NCI-H2081 treated with DMSO at 0.1 percent for 48 hours (cell line): Measurements from ENCODE around the gene MAML3.
A peak's percentile ranks its signal among the peaks of the same experiment; 100 is the strongest.

Experiments
- DNase-seq: peaks from one replicate; lab custom pipeline; 2025; lab: John Stamatoyannopoulos, UW

The MAML3 gene

DNA sequence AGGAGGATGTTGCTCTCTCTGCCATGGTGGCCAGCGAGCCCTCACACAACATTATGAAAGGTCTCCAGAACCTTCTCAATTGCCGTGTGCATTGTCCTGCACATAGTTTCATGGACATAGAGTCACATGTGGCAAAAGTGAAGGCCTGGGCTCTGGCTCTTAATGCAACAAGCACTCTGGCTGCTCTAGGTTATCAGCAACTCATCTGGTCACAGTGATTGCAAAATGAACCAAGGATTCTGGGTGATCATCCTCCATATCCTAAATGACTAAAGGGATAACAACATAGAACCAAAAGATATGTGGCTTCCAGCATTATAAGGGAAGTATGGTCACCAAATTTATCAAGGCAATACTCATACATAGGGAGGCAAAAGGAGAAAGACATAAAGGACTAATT is 313.2 kb downstream of the MAML3 start:
- DNase-seq, result no peak

DNA sequence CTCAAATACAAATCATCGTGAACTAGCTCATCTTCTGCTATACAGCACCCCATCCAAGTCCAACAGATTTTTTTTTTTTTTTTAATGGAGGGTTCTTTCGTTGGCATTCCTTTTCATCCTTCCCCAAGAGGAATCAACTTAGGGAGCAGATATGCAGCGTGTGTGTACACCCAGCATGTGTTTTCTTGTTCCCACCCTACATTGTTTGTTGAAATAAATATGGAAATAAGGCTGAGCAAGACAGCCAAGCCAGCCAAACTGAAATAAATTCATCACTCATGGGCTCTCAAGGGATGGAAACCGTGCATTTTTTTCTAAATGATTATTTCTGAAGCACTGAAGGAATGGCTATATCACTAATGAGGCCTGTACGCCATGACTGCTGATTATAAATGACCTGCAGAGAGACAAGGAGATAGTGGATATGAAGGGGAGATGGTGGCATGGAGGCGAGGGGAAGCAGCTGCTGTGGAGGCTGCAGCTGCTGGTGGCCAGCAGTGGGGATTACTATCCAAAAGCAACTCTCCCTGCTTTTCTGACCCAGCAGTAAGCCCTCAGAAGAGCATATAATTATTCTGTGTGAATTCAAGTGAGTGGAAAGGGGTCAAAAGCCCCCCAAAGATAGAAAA is 314.5 kb downstream of the MAML3 start:
- DNase-seq, result no peak

DNA sequence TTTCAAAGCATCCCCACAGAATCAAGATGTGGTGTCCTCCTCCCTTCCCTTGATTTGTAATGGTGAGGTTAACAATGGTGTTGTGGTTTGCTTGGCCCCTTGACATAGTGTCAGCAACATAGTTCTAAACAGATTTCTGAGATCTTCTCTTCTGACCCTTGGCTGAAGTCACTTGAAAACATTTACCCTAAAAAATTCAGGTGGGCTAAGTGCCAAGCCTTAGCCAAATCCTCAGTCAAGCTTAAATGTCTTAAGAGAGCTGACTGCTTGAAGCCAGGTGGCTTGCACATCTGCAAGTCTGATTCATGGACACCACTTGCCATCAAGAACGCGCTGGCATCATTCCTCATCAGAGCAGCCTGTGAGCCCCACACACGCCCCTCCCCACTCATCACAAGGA is 315.2 kb downstream of the MAML3 start:
- DNase-seq, result no peak

DNA sequence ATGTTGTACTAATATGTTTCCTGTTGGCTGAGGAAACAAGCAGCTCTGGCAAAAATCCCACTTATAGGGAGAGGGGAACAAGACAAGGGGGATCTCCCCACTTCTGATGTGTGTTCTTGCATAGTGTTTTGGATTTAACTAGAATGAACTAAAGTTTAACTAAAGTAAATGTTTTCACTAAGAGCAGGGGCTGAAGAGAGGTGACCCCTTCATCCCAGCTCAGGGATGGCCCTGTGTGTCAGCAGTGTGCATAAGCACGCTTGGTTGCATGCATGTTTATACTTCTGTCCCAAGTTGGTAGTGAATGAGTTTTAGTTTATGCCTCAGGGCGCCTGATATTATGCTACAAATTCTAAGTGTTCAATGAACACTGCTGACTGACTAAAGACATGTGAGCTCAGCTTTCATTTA is 319.0 kb downstream of the MAML3 start:
- DNase-seq, result no peak

DNA sequence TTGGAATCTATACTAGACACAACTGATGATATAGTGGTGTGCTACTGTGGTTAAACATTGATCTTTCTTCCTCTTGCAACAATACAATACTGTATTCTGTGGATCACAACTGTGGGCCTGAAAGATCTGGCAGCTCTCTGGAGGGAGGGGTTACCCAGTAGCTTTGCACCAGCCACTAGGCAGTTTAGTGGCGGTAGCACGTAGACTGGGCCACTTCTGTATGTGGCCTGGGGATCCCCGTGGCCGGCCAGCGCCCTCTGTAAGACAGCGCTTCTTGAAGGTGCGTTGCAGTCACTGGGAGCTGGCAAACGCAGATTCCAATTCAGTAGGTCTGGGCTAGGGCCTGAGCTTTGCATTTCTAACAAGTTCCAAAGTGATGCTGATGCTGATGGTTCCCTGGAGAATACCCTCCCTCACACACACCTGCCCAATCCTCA is 319.7 kb downstream of the MAML3 start:
- no peak for DNase-seq

DNA sequence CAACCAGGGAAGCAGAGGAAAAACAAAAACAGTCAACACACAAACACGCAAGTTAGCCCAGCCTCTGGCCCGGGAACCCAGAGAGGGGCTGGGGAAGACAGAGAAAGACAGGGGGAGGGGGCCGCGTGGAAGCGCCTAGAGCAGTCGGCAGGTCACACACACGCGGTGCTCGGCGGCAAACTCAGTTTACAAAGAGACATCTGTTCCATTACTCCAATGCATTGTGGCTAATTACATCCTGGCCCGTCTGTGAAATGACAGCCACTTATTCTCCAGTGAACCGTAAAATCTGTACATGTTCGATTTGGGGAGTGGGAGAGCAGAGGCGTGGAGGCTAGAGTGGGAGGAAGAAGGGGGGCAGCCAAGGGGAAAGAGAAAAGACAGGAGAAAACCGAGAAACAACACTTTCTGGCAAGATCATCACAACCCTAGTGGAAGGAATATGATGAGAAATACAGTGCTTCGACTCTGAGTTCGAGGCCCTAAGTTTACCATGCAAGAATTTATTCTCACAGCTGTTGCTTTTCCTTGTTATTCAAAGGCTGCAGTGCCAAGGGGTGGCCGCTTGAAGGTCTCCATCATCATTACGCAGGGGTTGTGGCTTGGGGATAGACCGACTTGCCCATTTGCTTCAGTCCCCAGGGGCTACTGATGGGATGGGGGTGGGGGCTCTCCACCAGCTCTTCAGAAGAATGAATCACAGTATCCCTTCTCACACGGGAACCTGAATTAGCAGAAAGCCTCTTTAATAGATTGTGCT is 320.7 kb downstream of the MAML3 start:
- peak; percentile 56 for DNase-seq

DNA sequence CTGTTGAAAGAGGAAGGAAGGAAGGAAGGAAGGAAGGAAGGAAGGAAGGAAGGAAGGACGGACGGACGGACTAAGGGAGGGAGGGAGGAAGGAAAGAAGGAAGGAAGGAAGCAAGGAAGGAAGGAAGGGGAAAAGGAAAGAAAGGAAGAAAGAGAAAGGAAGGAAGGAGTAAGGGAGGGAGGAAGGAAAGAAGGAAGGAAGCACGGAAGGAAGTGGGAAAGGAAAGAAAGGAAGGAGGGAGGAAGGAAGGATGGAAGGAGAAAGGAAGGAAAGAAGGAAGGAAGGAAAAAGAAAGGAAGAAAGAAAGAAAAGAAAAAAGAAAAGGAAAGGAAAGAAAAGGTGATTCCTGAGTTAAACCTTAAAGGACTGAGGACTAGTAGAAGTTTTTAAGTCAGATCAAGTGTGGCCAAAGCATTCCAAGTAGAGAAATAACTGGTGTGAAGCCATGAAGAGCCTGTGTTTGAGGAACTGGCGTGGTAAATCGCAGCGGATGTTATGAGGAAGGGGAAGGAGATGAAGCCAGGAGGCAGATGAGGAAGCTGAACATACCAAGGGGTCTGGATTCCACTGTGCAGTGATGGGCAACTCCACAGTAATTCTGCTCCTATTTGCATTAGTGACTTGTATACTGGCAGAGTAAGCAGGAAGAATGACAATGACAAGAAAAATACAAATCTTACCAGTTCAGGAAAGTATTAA is 324.9 kb downstream of the MAML3 start:
- DNase-seq, result no peak

DNA sequence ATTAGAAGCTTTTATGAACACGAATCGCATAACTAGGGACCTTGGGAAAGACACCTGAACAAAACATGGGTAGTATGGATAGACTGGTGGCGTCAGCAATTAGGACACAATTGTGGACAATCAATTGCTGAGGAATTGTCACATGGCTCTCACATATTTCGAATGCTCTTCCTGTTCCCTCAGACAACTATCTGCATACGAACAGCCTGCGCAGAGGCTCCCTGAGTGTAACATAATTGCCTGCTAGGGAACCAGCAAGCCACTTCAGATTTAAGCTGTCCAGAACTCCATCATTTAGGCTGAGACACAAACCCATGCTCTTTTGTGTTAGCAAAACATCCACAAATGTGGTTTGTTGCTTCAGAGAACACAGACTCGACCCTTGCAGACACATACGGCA is 327.6 kb downstream of the MAML3 start:
- DNase-seq, result no peak

DNA sequence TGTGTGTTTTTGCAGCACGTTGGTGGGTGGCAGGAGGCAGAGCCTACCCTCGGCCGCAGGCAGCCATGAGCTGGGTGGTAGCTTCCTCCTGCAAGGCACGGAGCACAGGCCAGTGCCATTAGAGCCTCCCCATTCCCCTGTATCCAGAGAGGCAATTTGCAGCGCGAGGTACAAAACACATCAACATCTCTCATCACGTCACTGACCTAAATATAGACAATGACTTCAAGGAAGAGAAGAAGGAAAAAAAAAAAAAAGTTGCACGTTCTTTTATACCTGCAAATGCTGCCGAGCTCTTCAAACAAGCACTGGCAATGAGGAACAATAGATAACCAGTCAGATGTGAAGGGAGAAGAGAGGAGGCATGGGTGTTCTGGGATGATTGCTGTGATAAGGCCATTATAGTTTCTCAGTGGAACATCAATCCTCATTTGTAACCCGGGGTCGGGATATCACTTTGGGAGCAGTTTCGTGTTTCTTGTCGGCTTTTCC is 328.4 kb downstream of the MAML3 start:
- no peak for DNase-seq

DNA sequence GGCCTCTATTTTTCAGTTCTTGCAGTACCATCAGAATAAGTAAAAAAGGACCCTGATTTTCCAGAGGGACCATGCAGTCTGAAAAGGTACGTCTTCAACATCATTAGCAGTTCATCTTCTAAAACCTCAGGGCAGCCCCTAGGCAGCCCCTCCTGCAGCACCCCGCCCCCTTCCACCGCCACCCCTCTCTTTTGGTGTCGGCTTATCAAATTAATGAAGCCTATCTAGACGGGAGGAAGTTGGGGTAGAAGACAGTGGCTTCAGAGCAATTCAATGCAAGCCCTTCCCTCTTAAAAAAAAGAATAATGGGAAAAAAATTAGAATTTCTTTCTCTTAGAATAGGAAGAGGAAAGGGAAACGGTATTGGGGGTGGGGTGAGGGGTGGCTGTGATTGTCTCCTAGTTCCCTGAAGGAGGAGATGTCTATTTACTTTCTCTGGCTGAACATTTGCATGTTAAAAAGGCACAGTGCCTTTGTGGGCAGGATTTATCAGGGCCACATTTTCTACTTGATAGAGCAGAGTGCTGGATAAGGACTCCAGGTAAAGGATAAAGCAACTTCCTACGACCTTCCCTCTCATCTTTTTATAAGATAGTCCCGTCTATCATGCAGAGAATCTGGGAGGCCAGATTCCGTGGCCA is 329.0 kb downstream of the MAML3 start:
- DNase-seq, result no peak

DNA sequence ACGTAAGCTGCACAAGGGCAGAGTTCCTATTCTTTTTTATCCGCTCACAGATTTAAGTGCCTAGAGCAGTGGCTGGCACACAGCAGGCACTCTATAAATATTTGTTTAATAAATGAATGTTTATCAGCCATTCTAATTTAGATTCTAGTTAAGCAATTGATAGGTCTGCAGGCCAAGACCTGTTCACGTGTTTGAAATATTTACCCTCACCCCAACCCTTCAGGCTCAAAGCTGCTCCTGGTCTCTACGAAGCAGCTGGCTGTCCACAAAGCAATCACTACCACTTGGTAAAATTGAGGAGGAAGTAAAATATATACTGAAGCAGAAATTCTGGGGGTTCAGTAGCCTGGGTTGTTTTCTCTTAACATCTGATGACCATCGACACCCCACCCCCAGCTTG is 330.2 kb downstream of the MAML3 start:
- no peak for DNase-seq

DNA sequence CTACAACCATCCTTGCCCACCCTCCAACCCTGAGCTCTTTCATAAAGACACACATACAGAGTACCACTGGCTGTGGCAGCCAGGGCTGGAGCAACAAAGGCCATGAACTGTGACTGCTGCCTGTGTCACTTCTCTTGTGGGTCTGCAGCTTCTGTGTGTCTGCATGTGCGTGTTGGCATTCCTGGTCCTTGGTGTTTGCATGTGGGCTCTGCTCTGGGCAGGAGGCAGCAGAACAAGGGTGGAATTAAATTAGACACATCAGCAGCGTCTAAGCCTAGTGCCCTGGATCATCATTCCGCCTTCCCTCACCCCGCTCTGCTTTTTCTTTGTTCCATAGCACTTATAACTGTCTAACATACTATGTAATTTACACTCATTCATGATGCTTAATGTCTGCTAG is 330.6 kb downstream of the MAML3 start:
- no peak for DNase-seq

DNA sequence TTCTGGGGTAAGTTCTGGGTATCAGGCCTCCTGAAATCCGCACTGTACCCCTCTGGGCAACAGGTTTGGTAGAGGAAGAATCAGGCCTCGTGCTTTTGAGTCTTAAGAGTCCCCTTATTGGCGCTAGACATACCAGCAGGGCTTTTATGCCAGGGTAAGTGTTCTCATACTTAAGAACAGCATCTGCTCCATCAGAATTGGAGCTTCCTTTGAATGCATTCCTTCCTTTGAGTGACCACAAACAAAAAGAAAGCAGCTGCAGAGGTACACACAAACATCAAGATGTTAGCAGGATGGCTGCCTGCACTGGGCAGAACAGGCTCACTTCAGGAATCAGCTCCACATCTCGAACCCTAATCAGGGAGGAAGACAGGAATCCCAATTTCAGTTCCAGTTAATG is 331.6 kb downstream of the MAML3 start:
- no peak for DNase-seq

DNA sequence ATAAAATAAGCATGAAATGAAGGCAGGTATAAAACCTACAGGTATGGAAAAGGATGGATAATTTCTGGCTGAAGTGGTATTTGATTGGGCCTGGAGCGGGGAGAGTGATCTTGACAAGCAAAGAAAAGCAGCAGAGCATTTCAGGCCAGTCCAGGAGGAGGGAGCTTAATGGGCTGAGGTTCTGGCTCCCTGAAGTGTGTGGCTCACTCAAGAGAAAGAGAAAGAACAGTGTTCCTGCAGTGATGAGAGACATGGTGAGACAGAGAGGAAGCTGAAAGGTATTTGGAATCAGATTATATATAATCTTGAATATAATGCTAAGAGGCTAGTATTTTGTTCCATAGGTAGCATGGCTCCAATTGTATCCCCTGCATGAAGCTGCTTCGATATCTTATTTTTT is 334.9 kb downstream of the MAML3 start:
- no peak for DNase-seq

DNA sequence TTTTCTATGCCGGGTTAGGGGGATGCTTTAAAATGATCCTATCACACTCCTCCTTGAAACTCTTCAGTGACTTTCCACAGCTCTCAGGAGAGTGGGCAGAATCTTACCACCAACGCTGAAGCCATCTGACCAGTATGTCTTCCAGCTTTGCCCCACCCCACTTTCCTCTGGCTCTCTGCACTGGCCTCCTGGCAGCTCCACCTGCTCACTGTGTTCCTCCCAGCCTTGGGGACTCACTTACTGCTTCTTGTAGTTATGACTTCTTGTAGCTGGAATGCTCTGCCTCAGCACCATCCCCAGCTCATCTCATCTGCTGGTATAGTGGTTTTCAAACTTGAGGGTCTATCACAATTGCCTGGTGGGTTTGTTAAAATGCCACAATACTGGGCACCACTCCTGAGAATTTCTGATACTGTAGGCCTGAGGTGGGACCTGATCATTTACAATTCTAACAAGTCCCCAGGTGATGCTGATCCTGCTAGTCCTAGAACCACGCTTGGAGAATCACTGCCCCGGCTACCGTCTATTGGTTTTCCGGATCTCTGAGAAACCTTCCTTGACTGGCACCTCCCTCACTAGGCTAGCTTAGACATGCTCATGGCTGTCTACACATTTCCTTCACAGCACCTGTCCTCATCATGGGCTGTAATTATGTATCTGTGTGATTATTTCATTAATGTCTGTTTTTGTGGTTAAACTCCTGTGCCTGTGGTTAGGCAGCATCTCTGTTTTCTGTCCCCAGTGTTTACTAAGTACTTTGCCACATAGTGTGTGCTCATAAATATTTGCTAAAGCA is 336.1 kb downstream of the MAML3 start:
- peak; percentile 20 for DNase-seq

DNA sequence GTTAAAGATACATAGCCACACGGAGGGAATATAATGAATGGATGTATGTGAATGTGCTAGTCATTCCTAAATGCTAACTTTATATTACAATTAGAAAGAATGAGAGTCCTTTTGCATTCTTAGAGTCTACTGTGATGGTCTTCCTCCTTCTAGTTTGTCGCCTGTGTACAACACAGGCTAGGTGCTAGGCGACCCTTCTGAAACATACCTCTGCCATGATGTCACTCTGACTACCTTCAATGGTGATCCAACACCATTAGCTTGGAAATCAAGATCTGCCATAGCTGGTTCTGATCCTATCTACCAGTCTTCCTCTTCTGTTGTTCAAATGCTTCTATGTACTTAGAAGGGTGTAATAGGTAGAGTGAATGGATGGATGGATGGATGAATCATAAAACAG is 337.1 kb downstream of the MAML3 start:
- no peak for DNase-seq

DNA sequence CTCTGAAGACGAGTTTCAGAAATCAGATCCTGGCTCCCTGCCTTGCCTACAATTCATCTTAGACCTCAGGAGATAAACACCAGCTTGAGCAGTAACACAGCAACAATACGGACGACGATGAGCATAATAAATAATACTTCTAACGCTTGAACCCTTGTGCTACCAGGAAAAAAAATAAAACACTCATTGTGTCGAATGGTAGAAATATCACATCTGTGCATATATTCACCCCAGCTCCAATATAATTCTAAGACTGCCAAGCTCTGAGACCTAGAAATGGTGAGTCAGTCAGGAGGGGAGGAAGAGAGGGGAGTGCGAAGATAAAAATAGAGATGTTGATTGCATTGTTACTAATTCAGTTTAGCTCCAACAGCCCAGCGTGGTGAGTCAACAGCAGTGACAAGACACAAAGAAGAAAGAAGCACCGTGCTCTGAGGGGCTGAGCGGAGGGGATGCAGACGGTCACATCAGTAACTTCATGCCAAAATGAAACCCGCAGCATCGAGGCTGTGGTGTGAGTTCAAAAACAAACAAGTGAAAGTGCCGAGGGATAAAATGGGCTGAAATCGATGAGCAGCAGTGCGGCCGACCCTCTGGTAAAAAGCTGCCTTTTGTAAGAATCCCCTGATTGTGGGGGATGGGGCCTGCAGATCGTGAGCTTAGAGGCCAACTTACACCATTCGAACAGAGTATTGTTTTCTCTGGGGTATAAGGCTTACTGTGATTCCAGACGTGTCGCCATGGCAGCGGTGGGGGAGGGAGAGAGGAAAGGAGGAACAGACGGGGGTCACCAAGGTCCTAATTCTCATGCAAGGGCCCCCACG is 338.0 kb downstream of the MAML3 start:
- no peak for DNase-seq

DNA sequence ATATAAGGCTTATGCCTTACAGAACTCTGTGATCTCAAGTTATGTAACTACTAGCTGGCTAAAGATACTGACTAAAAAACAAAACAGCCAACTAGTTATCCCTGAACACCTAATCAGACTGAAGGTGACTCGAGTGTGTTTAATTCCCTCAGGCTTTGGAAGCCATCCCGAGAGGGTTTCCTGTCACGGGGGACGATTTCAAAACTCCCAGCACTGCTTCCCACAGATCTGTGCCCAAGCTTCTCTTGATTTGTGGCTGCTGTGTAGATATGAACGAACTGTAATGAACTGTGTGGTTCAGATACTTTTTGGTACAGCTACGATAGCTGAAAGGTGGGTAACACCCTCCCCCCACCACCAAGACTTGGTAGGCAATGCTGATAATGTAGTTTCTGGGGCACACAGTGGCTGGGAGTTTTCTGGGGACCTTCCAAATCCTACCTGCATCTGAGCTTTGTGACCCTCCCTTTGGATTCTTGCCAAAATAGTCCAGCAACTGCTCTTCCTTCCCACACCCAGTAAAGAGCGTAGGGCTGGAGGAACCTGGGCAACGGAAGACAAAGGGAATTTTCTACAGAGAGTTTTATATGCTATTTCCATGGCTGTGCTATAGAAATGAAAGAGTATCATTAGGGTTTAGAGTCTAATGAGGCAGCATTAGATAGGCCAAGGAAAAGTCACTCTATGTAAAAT is 339.5 kb downstream of the MAML3 start:
- peak; percentile 45 for DNase-seq

DNA sequence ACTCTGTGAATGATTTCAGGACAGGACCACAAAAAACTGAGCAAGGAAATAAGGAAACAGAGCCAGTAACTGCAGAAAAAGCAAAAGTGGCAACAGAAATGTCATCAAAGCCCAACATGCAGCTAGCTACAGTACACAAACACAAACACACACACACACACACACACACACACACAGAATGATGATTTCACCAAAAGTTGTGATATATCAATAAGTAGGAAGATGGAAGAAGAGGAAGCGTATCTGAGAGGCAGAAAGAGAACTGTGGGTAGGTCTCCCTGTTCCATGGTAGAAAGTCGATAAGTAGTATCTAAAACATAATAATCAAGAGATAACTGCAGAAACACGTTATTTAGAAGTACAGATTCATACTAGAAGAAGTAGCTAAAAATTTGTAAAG is 340.1 kb downstream of the MAML3 start:
- DNase-seq, result no peak

DNA sequence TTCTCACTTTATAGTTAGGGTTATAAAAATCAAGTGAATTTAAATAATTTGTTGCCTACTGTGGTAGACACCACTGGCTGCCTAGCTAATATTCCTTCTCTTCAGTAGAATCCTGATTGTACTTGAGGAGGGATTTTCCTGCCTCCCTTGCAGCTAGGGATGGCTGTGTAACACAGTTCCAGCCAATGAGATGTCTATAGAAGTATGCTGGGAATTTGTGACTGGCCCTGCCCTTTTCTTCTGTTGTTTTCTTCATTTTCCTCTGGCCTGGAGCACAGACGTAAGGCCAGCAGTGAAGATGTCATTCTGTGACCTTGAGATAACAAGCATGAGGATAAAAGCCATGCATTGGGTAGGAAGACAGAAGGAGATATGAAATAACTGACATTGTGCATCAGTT is 343.3 kb downstream of the MAML3 start:
- no peak for DNase-seq
